Activated CD8-positive, alpha-beta memory T cell treated with anti-CD3 and anti-CD28 coated beads, Interleukin-2, amount 50 U/mL, for 1 hour (primary cell): ENCODE data around the gene IL12B.
"Not testable (repeated sequence)": the region's sequence is repeated elsewhere in the genome, so short reads cannot be mapped to it uniquely, and the experiment has no call there.

Experiments used
- DNase-seq: peaks from one replicate; pipeline ENCODE4 v3.0.0-alpha.2; 2020; ENCODE audit errors: extremely low read depth

The IL12B gene

GRCh38 chr5:159332800-159333544, 2.7 kb upstream of the IL12B start:
- DNase-seq, result no peak

- peak; percentile 23 for DNase-seq
Measured at GRCh38 chr5:159331093-159331973, 1.0 kb upstream of the IL12B start.

- no peak for DNase-seq
Measured at GRCh38 chr5:159324986-159325385, 5.3 kb downstream of the IL12B start.

GRCh38 chr5:159324102-159324755, 6.1 kb downstream of the IL12B start:
- no peak for DNase-seq

- DNase-seq, result no peak
Measured at GRCh38 chr5:159322180-159322579, 8.1 kb downstream of the IL12B start.

GRCh38 chr5:159319832-159320231, 10.5 kb downstream of the IL12B start:
- DNase-seq, result no peak

- no peak for DNase-seq
Measured at GRCh38 chr5:159319363-159319762, 10.9 kb downstream of the IL12B start.

- DNase-seq, result no peak
Measured at GRCh38 chr5:159318448-159318847, 11.8 kb downstream of the IL12B start.

- DNase-seq, result no peak
Measured at GRCh38 chr5:159317849-159318248, 12.4 kb downstream of the IL12B start.

- no peak for DNase-seq
Measured at GRCh38 chr5:159316519-159317383, 13.5 kb downstream of the IL12B start.

GRCh38 chr5:159313197-159313596, 17.1 kb downstream of the IL12B start:
- no peak for DNase-seq

- DNase-seq, result no peak
Measured at GRCh38 chr5:159311063-159311462, 19.2 kb downstream of the IL12B start.

- DNase-seq, result no peak
Measured at GRCh38 chr5:159310511-159310910, 19.8 kb downstream of the IL12B start.

- DNase-seq, result no peak
Measured at GRCh38 chr5:159309689-159310433, 20.4 kb downstream of the IL12B start.

GRCh38 chr5:159304961-159305595, 25.2 kb downstream of the IL12B start:
- no peak for DNase-seq

GRCh38 chr5:159303286-159303685, 27.0 kb downstream of the IL12B start:
- DNase-seq, result no peak

GRCh38 chr5:159301929-159302860, 28.1 kb downstream of the IL12B start:
- not testable (repeated sequence) for DNase-seq

- DNase-seq, result no peak
Measured at GRCh38 chr5:159301466-159301865, 28.8 kb downstream of the IL12B start.

- DNase-seq, result not testable (repeated sequence)
Measured at GRCh38 chr5:159297300-159297699, 33.0 kb downstream of the IL12B start.
